Caco-2 (cell line): ENCODE results near the gene C10orf143. TPM values are rescaled to one million over a fixed set of nuclear protein-coding genes. Genes with fewer than 3 reads are reported as not detected.
A peak's percentile ranks its signal among the peaks of the same experiment; 100 is the strongest.

Experiments used
- BruUV-seq: library from RNA; stranded (reverse); fragments of 400-500 nt; replicated peaks from 2 replicates; lab custom pipeline; 2021; lab: Mats Ljungman, UMichigan
- CTCF ChIA-PET: fragments of 300-600 bp; sonication (Branson Sonifier 250); formaldehyde crosslinking; loops from one replicate; lab custom pipeline; 2022; ENCODE audit warnings: antibody characterized with exemption; lab: Charles Lee
- POLR2A ChIA-PET: fragments of 300-600 bp; sonication (Branson Sonifier 250); formaldehyde crosslinking; loops from one replicate; lab custom pipeline; 2022; ENCODE audit warnings: antibody characterized with exemption; lab: Charles Lee
- DNase-seq, 2 experiments: peaks; one replicate each; pipeline versions ENCODE4 v3.0.0 to v3.0.0-alpha.2; 2020 to 2022
- H3K27me3 ChIP-seq: replicated peaks from 2 replicates; pipeline ENCODE4 v1.6.0; 2011; ENCODE audit warnings: low read length; ENCODE audit not compliant: control insufficient read depth, insufficient read depth
- H3K36me3 ChIP-seq: 2 replicates; pipeline ENCODE4 v1.5.1; 2011; ENCODE audit warnings: low read length; ENCODE audit not compliant: control insufficient read depth, insufficient read depth
- H3K4me1 ChIP-seq: fragments of 250-450 bp; sonication (Bioruptor Pico); 2 replicates; pipeline ENCODE4 v1.5.1; 2020; ENCODE audit warnings: mild to moderate bottlenecking
- H3K4me3 ChIP-seq: 2 replicates; pipeline ENCODE4 v1.5.1; 2011; ENCODE audit warnings: low read depth, mild to moderate bottlenecking, control low read depth, low read length
- H3K9me3 ChIP-seq: fragments of 250-450 bp; sonication (Bioruptor Pico); 2 replicates; pipeline ENCODE4 v1.5.1; 2020; ENCODE audit warnings: mild to moderate bottlenecking, moderate library complexity
- H3K27ac Mint-ChIP-seq: one replicate; pipeline ENCODE4 v1.8.0; 2022; ENCODE audit warnings: mixed read lengths; ENCODE audit not compliant: unreplicated experiment
- H3K27me3 Mint-ChIP-seq: one replicate; pipeline ENCODE4 v1.8.0; 2022; ENCODE audit warnings: mixed read lengths; ENCODE audit not compliant: insufficient read depth, unreplicated experiment
- H3K36me3 Mint-ChIP-seq: one replicate; pipeline ENCODE4 v1.8.0; 2022; ENCODE audit warnings: mild to moderate bottlenecking, mixed read lengths; ENCODE audit not compliant: insufficient read depth, unreplicated experiment
- H3K4me1 Mint-ChIP-seq: one replicate; pipeline ENCODE4 v1.8.0; 2022; ENCODE audit warnings: low read depth, mixed read lengths; ENCODE audit not compliant: unreplicated experiment
- H3K4me3 Mint-ChIP-seq: one replicate; pipeline ENCODE4 v1.8.0; 2022; ENCODE audit warnings: mild to moderate bottlenecking, moderate library complexity, mixed read lengths; ENCODE audit not compliant: unreplicated experiment
- H3K9me3 Mint-ChIP-seq: one replicate; pipeline ENCODE4 v1.8.0; 2022; ENCODE audit warnings: mixed read lengths; ENCODE audit not compliant: unreplicated experiment
- CTCF ChIP-seq, 2 experiments: fragments of 200-600 bp in 1 of 2; IDR thresholded peaks; 1 replicate in 1 of 2; 2 replicates in 1 of 2; pipeline versions ENCODE4 v1.5.1 to v1.8.0; 2011 to 2022; ENCODE audit warnings: antibody characterized with exemption in 1 of 2, control low read depth in 1 of 2, inconsistent platforms in 1 of 2, low read depth in 1 of 2, low read length in 1 of 2, mild to moderate bottlenecking in 1 of 2, moderate library complexity in 1 of 2; ENCODE audit not compliant: insufficient read depth in 1 of 2, severe bottlenecking in 1 of 2, unreplicated experiment in 1 of 2
- intact Hi-C: fragments of 100-400 bp; cut with micrococcal nuclease; formaldehyde crosslinking; loops from one replicate; pipeline ENCODE4 v1.10.0; 2022; ENCODE audit not compliant: unreplicated experiment
- total RNA-seq: library from RNA; stranded (reverse); gene quantifications from 2 replicates; pipeline ENCODE4 v1.2.3, GENCODE V29; 2022

Gene C10orf143
- total RNA-seq, 1 experiment from 2014 or later = 0.54 TPM

GRCh38 chr10:130023454-130024230 lies 87.0 kb downstream of the C10orf143 start:
- Histone ChIP-seq H3K4me3 (no peak overlapping the region), H3K4me1 (no peaks in the 10 kb centered on the region), H3K9me3 (no peaks in the 10 kb centered on the region), H3K27me3 (no peaks in the 10 kb centered on the region; the same call in 1 of the 2 replicates), H3K36me3 (no peaks in the 10 kb centered on the region)
- peak in 1 of 2 experiments; percentile 29 for DNase-seq
- Mint-ChIP-seq H3K9me3 (no peaks in the 10 kb centered on the region), H3K36me3 (no peaks in the 10 kb centered on the region), H3K4me3 (no peak overlapping the region), H3K27ac (no peak overlapping the region), H3K4me1 (no peaks in the 10 kb centered on the region), H3K27me3 (peaks cover 11% of the 10 kb centered on the region)
- CTCF ChIA-PET = no interaction called here
- POLR2A ChIA-PET = no interaction called here
- BruUV-seq = no TSS peak
- no peak for TF ChIP-seq CTCF (IDR thresholded peaks at IDR 0.05; ENCODE audit: insufficient read depth in 1 of 2, low read depth in 1 of 2, low read length in 1 of 2, severe bottlenecking in 1 of 2, unreplicated experiment in 1 of 2)
- intact Hi-C loops = no loop called here

- Histone ChIP-seq H3K27me3 (no peaks in the 10 kb centered on the region; the same call in 1 of the 2 replicates), H3K4me1 (no peaks in the 10 kb centered on the region), H3K36me3 (no peaks in the 10 kb centered on the region), H3K9me3 (no peaks in the 10 kb centered on the region), H3K4me3 (no peak overlapping the region)
- H3K9me3 Mint-ChIP-seq = no peaks in the 10 kb centered on the region
- ChIA-PET CTCF (no interaction called here), POLR2A (no interaction called here)
- no peak overlapping the region for H3K4me3 Mint-ChIP-seq
- peaks cover 13% of the 10 kb centered on the region for H3K27me3 Mint-ChIP-seq
- no TSS peak for BruUV-seq
- DNase-seq = peak in 1 of 2 experiments; percentile 19
- no peaks in the 10 kb centered on the region for H3K4me1 Mint-ChIP-seq
- intact Hi-C loops = no loop called here
- TF ChIP-seq CTCF (IDR thresholded peaks at IDR 0.05; ENCODE audit: insufficient read depth in 1 of 2, low read depth in 1 of 2, low read length in 1 of 2, severe bottlenecking in 1 of 2, unreplicated experiment in 1 of 2) = no peak
- H3K27ac Mint-ChIP-seq = no peak overlapping the region
- H3K36me3 Mint-ChIP-seq = no peaks in the 10 kb centered on the region
These were observed 87.9 kb downstream of the C10orf143 start for GRCh38 chr10:130022511-130023299.

GRCh38 chr10:130022086-130022485 lies 88.5 kb downstream of the C10orf143 start:
- no peak overlapping the region for H3K27ac Mint-ChIP-seq
- no peaks in the 10 kb centered on the region for H3K36me3 Mint-ChIP-seq
- peaks cover 14% of the 10 kb centered on the region for H3K27me3 Mint-ChIP-seq
- TF ChIP-seq CTCF (IDR thresholded peaks at IDR 0.05; ENCODE audit: insufficient read depth in 1 of 2, low read depth in 1 of 2, low read length in 1 of 2, severe bottlenecking in 1 of 2, unreplicated experiment in 1 of 2) = no peak
- ChIA-PET POLR2A (no interaction called here), CTCF (no interaction called here)
- no peaks in the 10 kb centered on the region for H3K36me3 ChIP-seq
- no peak for DNase-seq
- H3K9me3 Mint-ChIP-seq = no peaks in the 10 kb centered on the region
- H3K4me3 Mint-ChIP-seq = no peak overlapping the region
- no peaks in the 10 kb centered on the region for H3K9me3 ChIP-seq
- intact Hi-C loops = no loop called here
- no peaks in the 10 kb centered on the region for H3K4me1 Mint-ChIP-seq
- H3K27me3 ChIP-seq = no peaks in the 10 kb centered on the region; the same call in 1 of the 2 replicates
- H3K4me1 ChIP-seq = no peaks in the 10 kb centered on the region
- BruUV-seq = no TSS peak
- H3K4me3 ChIP-seq = no peak overlapping the region
